Activated CD8-positive, alpha-beta T cell treated with anti-CD3 and anti-CD28 coated beads for 36 hours (primary cell): ENCODE measurements around the gene CFAP58. TPM values are rescaled to one million over a fixed set of nuclear protein-coding genes. Genes with fewer than 3 reads are reported as not detected.

Experiments used
- ATAC-seq: fragments of 200-7000 bp; cut with Tn5 transposase; one replicate; pipeline ENCODE4 v1.10.0; 2021; ENCODE audit warnings: mild to moderate bottlenecking, moderate library complexity
- CTCF ChIA-PET: fragments of 350-600 bp; sonication (Branson Sonifier 250); formaldehyde crosslinking; loops from one replicate; lab custom pipeline; 2021; ENCODE audit warnings: antibody characterized with exemption; lab: Charles Lee
- POLR2A ChIA-PET: fragments of 350-600 bp; sonication (Branson Sonifier 250); formaldehyde crosslinking; loops from one replicate; lab custom pipeline; 2021; ENCODE audit warnings: antibody characterized with exemption; lab: Charles Lee
- DNase-seq: peaks from one replicate; pipeline ENCODE4 v3.0.0-alpha.2; 2020
- H3K27ac Mint-ChIP-seq: one replicate; pipeline ENCODE4 v1.8.0; 2021; ENCODE audit warnings: mild to moderate bottlenecking, mixed read lengths
- H3K27me3 Mint-ChIP-seq: one replicate; pipeline ENCODE4 v1.8.0; 2021; ENCODE audit warnings: mixed read lengths
- H3K36me3 Mint-ChIP-seq: one replicate; pipeline ENCODE4 v1.8.0; 2021; ENCODE audit warnings: low read depth, mixed read lengths
- H3K4me1 Mint-ChIP-seq: one replicate; pipeline ENCODE4 v1.8.0; 2021; ENCODE audit warnings: low read depth, mixed read lengths
- H3K4me3 Mint-ChIP-seq: one replicate; pipeline ENCODE4 v1.8.0; 2021; ENCODE audit warnings: mild to moderate bottlenecking, moderate library complexity, mixed read lengths
- H3K9me3 Mint-ChIP-seq: one replicate; pipeline ENCODE4 v1.8.0; 2021; ENCODE audit warnings: mixed read lengths
- intact Hi-C: fragments of 100-400 bp; cut with micrococcal nuclease; formaldehyde crosslinking; loops from one replicate; pipeline ENCODE4 v1.10.0; 2022
- total RNA-seq, 2 experiments: library from RNA; stranded (reverse); gene quantifications; one replicate each; pipeline ENCODE4 v1.2.3, GENCODE V29; 2021
- TF ChIP-seq, protein P1 (sequence below): fragments of 200-600 bp; IDR thresholded peaks from one replicate; pipeline ENCODE4 v1.8.0; 2022; ENCODE audit warnings: antibody characterized with exemption, mild to moderate bottlenecking

Gene CFAP58
- total RNA-seq, 2 experiments from 2014 or later: 0.27 to 0.38 TPM

DNA sequence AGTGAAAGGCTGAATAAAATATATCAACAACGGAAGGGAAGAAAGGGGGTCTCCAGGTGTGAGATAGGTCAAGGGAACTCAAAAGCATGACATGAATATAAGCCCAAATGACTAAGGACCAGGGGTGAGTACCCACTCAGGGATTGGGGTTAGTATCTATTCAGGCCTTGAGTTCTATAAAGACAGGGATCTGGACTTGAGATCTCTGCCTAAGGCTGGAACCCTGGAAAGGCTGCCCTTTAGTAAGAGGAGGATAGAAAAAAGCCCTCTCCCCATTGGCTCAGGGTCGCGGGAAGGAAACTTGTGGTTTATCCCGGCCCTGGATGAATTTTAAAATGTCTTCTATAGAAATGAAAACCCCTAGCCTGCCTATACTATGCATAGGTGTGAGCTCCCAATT is 13.0 kb upstream of the CFAP58 start:
- no peaks in the 10 kb centered on the region for H3K27me3 Mint-ChIP-seq
- no peak overlapping the region for H3K4me3 Mint-ChIP-seq
- ChIA-PET CTCF (interaction anchor here (1.0 to 2.5 kb wide), 6 partner anchors 9 to 66 kb away, joined by 3 to 17 read pairs (median 12); no protein-coding TSS in a partner anchor), POLR2A (interaction anchor here (1.6 kb wide), 1 partner anchor 10 kb away, joined by 6 read pairs; no protein-coding TSS in a partner anchor)
- H3K9me3 Mint-ChIP-seq: peaks cover 3% of the 10 kb centered on the region
- no peak for ATAC-seq
- no peak overlapping the region for H3K27ac Mint-ChIP-seq
- TF ChIP-seq, protein P1, sequence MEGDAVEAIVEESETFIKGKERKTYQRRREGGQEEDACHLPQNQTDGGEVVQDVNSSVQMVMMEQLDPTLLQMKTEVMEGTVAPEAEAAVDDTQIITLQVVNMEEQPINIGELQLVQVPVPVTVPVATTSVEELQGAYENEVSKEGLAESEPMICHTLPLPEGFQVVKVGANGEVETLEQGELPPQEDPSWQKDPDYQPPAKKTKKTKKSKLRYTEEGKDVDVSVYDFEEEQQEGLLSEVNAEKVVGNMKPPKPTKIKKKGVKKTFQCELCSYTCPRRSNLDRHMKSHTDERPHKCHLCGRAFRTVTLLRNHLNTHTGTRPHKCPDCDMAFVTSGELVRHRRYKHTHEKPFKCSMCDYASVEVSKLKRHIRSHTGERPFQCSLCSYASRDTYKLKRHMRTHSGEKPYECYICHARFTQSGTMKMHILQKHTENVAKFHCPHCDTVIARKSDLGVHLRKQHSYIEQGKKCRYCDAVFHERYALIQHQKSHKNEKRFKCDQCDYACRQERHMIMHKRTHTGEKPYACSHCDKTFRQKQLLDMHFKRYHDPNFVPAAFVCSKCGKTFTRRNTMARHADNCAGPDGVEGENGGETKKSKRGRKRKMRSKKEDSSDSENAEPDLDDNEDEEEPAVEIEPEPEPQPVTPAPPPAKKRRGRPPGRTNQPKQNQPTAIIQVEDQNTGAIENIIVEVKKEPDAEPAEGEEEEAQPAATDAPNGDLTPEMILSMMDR: no peak
- peaks cover 23% of the 10 kb centered on the region for H3K4me1 Mint-ChIP-seq
- H3K36me3 Mint-ChIP-seq: peaks cover 5% of the 10 kb centered on the region
- intact Hi-C loops: no loop called here
- no peak for DNase-seq

DNA sequence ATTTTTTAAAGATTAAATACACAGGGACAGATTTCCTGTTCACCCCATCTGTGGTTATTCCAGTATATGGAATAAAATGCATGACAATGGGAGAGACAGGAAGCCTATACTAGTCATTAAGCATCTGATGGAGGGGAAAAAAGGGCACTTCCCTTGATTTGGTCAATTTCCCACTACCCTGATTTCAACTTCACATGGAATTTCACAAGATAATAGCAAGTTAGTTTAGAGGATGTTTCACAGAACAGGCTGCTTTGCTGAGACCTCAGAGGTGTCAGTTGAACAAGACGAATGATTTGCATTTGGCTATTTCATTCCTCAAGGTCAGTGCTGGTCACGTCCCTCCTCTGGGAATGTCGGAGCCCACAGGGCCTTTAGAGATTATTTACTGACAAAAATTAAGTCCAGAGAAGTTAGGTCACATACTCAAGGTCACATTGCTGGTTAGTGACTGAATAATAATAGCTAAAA is 10.7 kb upstream of the CFAP58 start:
- intact Hi-C loops: no loop called here
- Mint-ChIP-seq H3K9me3 (peaks cover 3% of the 10 kb centered on the region), H3K4me1 (peaks cover 25% of the 10 kb centered on the region), H3K4me3 (no peak overlapping the region), H3K27ac (no peak overlapping the region), H3K36me3 (no peaks in the 10 kb centered on the region), H3K27me3 (no peaks in the 10 kb centered on the region)
- ChIA-PET POLR2A (no interaction called here), CTCF (interaction anchor here (0.7 to 2.5 kb wide), 6 partner anchors 8 to 68 kb away, joined by 3 to 17 read pairs (median 4); partner anchors contain the start of gene CFAP58)
- DNase-seq (no peak), ATAC-seq (no peak)
- TF ChIP-seq, protein P1: no peak

DNA sequence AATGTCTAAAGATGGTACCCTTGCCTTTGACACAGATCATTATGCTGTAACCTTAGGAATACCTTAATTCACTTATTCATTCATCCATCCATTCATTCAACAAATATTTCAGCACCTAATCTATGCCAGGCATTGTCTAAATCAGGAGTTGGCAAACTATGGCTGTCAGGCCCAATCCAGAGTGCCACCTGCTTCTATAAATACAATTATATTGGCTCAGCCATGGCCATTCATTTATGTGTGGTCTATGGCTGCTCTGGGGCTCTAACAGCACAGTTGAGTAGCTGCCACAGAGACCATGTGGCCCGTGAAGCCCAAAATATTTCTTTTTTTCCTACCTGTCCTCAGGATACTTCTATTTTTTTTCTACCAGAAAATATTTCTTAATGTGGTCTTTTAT is 9.4 kb upstream of the CFAP58 start:
- no peak for DNase-seq
- Mint-ChIP-seq H3K27ac (no peak overlapping the region), H3K9me3 (peaks cover 3% of the 10 kb centered on the region), H3K36me3 (no peaks in the 10 kb centered on the region), H3K27me3 (no peaks in the 10 kb centered on the region), H3K4me1 (peaks cover 22% of the 10 kb centered on the region), H3K4me3 (no peak overlapping the region)
- ChIA-PET POLR2A (interaction anchor here (0.7 kb wide), 1 partner anchor 13 kb away, joined by 3 read pairs; no protein-coding TSS in a partner anchor), CTCF (interaction anchor here (0.9 to 2.0 kb wide), 5 partner anchors 36 to 70 kb away, joined by 3 to 6 read pairs (median 4); no protein-coding TSS in a partner anchor)
- no peak for ATAC-seq
- intact Hi-C loops: no loop called here
- TF ChIP-seq, protein P1: no peak

DNA sequence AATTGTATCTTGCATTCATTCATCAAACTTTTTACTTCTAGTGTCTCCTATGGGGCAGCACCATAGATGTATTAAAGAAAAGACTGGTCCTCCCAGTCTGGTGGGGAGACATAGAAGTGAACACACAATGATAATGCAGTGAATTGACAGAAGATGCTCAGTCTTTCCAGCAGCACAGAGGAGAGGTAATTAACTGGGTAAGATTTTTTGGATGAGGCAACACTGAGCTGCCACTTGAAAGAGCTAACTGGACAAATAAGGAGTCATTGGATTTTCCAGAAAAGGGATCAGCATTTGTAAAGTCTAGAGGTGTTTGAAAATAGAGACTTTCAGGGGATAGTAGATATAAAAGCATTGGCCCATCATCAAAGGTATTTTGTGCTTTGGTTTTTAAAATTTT is 8.1 kb upstream of the CFAP58 start:
- DNase-seq (no peak), ATAC-seq (no peak)
- Mint-ChIP-seq H3K4me3 (no peak overlapping the region), H3K9me3 (peaks cover 3% of the 10 kb centered on the region), H3K36me3 (no peaks in the 10 kb centered on the region), H3K27ac (no peak overlapping the region), H3K4me1 (peaks cover 12% of the 10 kb centered on the region), H3K27me3 (no peaks in the 10 kb centered on the region)
- ChIA-PET CTCF (interaction anchor here (0.9 to 10.5 kb wide), 5 partner anchors 9 to 73 kb away, joined by 3 to 234 read pairs (median 23); partner anchors contain the start of gene GSTO2), POLR2A (interaction anchor here (0.6 to 2.4 kb wide), 2 partner anchors 9 to 72 kb away, joined by 4 to 8 read pairs; no protein-coding TSS in a partner anchor)
- TF ChIP-seq, protein P1: no peak
- intact Hi-C loops: no loop called here

DNA sequence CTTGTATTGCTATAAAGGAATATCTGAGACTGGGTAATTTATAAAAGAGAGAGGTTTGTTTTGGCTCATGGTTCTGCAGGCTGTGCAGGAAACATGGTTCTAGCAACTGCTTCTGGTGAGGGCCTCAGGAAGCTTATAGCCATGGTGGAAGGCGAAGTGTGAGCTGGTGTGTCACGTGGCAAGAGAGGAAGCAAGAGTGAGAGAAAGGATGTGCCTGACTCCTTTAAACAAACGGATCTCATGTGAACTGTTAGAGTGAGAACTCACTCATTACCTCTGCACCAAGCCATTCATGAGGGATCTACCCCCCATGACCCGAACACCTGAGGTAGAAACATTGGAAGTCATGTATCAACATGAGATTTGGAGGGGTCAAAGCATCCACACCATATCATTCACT is 7.7 kb upstream of the CFAP58 start:
- no peak for DNase-seq
- H3K4me1 Mint-ChIP-seq: peaks cover 12% of the 10 kb centered on the region
- no peak overlapping the region for H3K4me3 Mint-ChIP-seq
- TF ChIP-seq, protein P1: no peak
- H3K27me3 Mint-ChIP-seq: no peaks in the 10 kb centered on the region
- intact Hi-C loops: no loop called here
- peak; percentile 28 for ATAC-seq
- H3K9me3 Mint-ChIP-seq: peaks cover 3% of the 10 kb centered on the region
- ChIA-PET POLR2A (interaction anchor here (0.6 to 2.4 kb wide), 3 partner anchors 9 to 72 kb away, joined by 4 to 8 read pairs (median 4); no protein-coding TSS in a partner anchor), CTCF (interaction anchor here (0.6 to 10.5 kb wide), 5 partner anchors 9 to 154 kb away, joined by 3 to 234 read pairs (median 23); partner anchors contain the start of gene GSTO2)
- H3K27ac Mint-ChIP-seq: no peak overlapping the region
- H3K36me3 Mint-ChIP-seq: no peaks in the 10 kb centered on the region
